Left ventricle myocardium inferior (tissue), 1 donor: ENCODE data around the gene CFAP44. TPM values are rescaled to one million over a fixed set of nuclear protein-coding genes. Genes with fewer than 3 reads are reported as not detected.
"Not testable (repeated sequence)": the region's sequence is repeated elsewhere in the genome, so short reads cannot be mapped to it uniquely, and the experiment has no call there.

Source experiments
- DNase-seq: peaks from one replicate; pipeline ENCODE4 v3.0.0-alpha.2; 2020
- H3K27ac ChIP-seq: fragments of 200-600 bp; replicated peaks from 2 replicates; pipeline ENCODE4 v1.8.0; 2021
- H3K27me3 ChIP-seq: fragments of 200-600 bp; 2 replicates; pipeline ENCODE4 v1.8.0; 2021; ENCODE audit warnings: low read depth
- H3K36me3 ChIP-seq: fragments of 200-600 bp; 2 replicates; pipeline ENCODE4 v1.8.0; 2021
- H3K4me1 ChIP-seq: fragments of 200-600 bp; 2 replicates; pipeline ENCODE4 v1.8.0; 2021
- H3K4me3 ChIP-seq: fragments of 200-600 bp; 2 replicates; pipeline ENCODE4 v1.8.0; 2021; ENCODE audit warnings: mild to moderate bottlenecking, moderate library complexity
- H3K9me3 ChIP-seq: fragments of 200-600 bp; replicated peaks from 2 replicates; pipeline ENCODE4 v1.8.0; 2021
- intact Hi-C: fragments of 100-400 bp; cut with micrococcal nuclease; formaldehyde crosslinking; loops from one replicate; pipeline ENCODE4 v1.11.0; 2022
- long read RNA-seq: library from polyadenylated mRNA; unstranded; transcript quantifications from one replicate; pipeline ENCODE4 v2.0.0, GENCODE V29; 2021
- total RNA-seq: library from RNA; stranded (reverse); fragmentation: NEBNext Ultra II Directional; extraction: Animal tissue kit (Norgen Biotek cat#: 25700); gene quantifications from one replicate; pipeline ENCODE4 v1.2.1, GENCODE V29; 2021
- TF ChIP-seq, protein P1 (sequence below): fragments of 200-600 bp; IDR thresholded peaks from 2 replicates; pipeline ENCODE4 v1.8.0; 2021; ENCODE audit warnings: antibody characterized with exemption, mild to moderate bottlenecking, borderline replicate concordance
- donor health status: DM: no; HTN: yes; CAD: no; lungs with severe emphysema.

The CFAP44 gene, protein sequence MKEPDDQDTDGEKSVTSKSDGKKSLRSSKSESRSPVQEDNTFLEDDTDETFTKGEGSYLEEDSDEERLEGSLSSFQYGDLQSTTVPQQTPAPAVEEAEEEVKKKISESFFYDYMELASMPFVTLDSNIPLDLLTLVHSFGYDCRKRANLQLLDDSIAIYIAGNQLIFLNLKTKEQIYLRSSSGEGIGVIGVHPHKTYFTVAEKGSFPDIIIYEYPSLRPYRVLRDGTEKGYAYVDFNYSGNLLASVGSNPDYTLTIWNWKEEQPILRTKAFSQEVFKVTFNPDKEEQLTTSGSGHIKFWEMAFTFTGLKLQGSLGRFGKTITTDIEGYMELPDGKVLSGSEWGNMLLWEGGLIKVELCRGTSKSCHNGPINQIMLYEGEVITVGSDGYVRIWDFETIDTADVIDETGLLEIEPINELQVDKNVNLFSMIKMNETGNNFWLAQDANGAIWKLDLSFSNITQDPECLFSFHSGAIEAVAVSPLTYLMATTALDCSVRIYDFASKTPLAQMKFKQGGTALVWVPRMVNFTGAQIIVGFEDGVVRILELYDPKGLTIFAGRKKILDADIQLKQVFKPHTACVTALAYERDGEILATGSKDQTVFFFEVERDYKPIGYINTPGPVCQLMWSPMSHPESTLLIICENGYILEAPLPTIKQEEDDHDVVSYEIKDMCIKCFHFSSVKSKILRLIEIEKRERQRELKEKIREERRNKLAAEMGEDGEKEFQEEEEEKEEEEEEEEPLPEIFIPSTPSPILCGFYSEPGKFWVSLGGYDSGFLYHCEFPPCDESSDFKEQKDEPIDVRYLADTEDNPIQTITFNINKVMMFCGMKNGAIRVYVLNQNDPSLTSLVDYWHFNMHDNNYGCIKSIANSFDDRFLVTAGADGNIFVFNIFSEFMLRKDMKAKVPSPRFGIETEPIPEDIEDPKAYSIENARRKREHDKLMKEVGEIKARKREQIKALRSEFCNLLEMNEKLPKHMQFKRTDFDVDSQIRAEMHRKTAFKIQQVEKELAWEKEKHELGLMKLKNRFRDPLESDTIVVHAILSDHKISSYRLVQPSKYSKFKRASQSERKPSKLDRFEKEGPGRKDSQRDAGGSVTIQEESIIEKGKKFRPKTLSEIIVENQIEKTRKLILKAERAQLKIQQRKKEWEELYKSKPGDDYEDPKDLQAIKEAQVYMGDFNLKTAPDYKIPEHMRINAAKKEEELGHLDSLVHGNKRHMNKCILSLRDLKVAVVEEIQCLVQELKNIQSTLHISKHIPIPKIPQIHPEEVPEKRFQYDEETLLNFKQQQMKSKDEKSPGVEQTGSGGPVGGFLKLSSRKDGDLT (N-terminal part only)
- 1.5 TPM for total RNA-seq
- long read RNA-seq, result 0 reads

DNA sequence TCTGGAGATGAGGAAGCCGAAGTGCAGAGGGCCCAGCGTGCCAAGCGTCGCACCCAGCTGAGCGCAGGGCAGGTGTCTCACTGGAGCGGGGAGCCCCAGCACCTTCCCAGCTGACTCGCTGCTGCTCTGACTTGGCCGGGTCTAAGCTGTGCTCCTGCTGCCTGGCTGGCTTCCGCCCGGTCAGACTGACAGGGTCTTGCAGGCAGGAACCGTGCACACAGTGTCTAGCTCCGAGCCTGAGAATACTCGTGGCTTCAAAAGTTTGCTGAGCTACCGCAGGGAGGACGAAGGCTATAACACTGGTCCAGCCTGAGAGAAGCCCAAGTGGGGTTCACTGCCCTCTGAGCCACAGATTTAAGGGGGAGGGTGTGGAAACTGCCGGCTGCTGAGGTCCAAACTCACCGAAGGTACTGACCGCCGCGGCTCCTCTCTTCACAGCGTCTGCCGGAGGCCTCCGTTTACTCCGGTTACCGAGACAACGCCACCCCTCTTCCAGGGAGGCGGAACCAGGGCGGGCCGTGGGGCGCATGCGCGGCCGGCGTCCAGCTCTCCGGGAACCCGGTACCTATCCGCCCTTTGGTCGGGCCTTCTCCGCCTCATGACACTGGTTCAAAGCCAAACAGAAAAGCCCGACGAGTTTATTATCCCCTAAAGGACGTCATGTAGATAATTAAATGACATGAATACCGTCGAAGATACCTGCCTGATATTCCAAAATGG, at the start of gene CFAP44:
TSS of gene CFAP44 (minus strand) at position 443 of the 720 bp plus-strand sequence. CDS start 7,829 bp downstream, outside the sequence.
- Histone ChIP-seq H3K4me3 (peak within 1 kb of the TSS; percentile 58), H3K36me3 (peaks cover 7% of the 10 kb centered on the region), H3K27me3 (no peaks in the 10 kb centered on the region), H3K9me3 (no peaks in the 10 kb centered on the region), H3K4me1 (no peaks in the 10 kb centered on the region), H3K27ac (no peak within 1 kb of the TSS)
- TF ChIP-seq, protein P1, sequence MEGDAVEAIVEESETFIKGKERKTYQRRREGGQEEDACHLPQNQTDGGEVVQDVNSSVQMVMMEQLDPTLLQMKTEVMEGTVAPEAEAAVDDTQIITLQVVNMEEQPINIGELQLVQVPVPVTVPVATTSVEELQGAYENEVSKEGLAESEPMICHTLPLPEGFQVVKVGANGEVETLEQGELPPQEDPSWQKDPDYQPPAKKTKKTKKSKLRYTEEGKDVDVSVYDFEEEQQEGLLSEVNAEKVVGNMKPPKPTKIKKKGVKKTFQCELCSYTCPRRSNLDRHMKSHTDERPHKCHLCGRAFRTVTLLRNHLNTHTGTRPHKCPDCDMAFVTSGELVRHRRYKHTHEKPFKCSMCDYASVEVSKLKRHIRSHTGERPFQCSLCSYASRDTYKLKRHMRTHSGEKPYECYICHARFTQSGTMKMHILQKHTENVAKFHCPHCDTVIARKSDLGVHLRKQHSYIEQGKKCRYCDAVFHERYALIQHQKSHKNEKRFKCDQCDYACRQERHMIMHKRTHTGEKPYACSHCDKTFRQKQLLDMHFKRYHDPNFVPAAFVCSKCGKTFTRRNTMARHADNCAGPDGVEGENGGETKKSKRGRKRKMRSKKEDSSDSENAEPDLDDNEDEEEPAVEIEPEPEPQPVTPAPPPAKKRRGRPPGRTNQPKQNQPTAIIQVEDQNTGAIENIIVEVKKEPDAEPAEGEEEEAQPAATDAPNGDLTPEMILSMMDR, result no peak
- intact Hi-C loops, result no loop called here
- DNase-seq, result peak; percentile 72

DNA sequence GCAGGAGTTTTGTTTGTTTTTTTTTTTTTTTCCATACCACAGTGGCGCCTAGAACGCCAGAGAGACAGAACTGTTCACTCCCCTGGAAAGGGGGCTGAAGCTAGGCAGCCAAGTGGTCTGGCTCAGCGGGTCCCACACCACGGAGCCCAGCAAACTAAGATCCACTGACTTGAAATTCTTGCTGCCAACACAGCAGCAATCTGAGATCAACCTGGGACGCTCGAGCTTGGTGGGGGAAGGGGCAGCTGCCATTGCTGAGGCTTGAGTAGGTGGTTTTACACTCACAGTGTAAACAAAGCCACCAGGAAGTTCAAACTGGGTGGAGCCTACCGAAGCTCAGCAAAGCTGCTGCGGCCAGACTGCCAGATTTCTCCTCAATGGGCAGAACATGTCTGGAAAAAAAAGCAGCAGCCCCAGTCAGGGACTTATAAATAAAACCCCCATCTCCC, 43.9 kb upstream of the CFAP44 start:
- no peaks in the 10 kb centered on the region for H3K4me1 ChIP-seq
- DNase-seq, result no peak
- TF ChIP-seq, protein P1, result no peak
- no peak overlapping the region for H3K4me3 ChIP-seq
- peaks cover 15% of the 10 kb centered on the region for H3K9me3 ChIP-seq
- no peak overlapping the region for H3K27ac ChIP-seq
- peaks cover 28% of the 10 kb centered on the region for H3K36me3 ChIP-seq
- H3K27me3 ChIP-seq, result no peaks in the 10 kb centered on the region
- intact Hi-C loops, result no loop called here

DNA sequence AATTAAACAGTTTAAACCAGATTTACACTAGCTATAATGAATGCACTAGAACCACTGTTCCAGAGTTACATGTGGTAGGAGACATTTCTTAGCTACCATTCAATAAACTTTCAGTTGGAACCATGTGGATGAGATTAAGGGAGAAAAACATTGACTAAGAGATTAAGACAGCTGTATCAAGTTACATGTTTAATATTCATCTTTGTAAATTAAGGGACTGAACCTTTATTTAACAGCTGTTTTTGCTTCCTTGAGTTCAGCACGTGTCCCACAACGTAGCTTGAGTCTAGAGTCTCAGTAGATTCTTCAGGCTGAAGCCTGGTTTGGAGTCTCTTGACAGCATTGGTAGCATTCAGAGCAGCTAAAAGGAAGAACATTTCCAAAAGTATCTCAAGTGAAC, 27.2 kb upstream of the CFAP44 start:
- no peaks in the 10 kb centered on the region for H3K27me3 ChIP-seq
- no peak overlapping the region for H3K27ac ChIP-seq
- H3K4me3 ChIP-seq, result no peak overlapping the region
- DNase-seq, result no peak
- intact Hi-C loops, result no loop called here
- TF ChIP-seq, protein P1, result no peak
- H3K36me3 ChIP-seq, result peaks cover 49% of the 10 kb centered on the region
- H3K9me3 ChIP-seq, result no peaks in the 10 kb centered on the region
- H3K4me1 ChIP-seq, result no peaks in the 10 kb centered on the region

DNA sequence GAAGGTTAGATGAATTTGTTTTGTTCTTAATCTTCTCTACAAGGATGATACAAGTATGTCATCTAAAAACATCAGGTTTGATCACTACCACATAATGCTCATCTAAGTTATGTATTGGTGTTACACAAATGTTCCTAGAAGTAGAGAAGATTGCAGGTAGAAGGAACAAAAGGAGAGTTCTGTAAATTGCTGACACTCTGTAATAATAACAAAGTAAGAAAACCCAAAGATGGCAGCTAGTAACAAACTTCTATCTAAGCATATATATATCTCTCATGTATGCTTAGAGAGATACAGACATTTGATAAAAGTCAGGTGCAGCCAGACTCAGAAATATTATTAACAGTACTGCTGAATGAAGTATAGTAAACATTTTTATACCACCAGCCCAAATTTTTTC, 20.2 kb upstream of the CFAP44 start:
- Histone ChIP-seq H3K27ac (no peak overlapping the region), H3K36me3 (peaks cover 65% of the 10 kb centered on the region), H3K9me3 (no peaks in the 10 kb centered on the region), H3K4me1 (no peaks in the 10 kb centered on the region), H3K4me3 (no peak overlapping the region), H3K27me3 (no peaks in the 10 kb centered on the region)
- intact Hi-C loops, result no loop called here
- no peak for DNase-seq
- TF ChIP-seq, protein P1, result no peak

DNA sequence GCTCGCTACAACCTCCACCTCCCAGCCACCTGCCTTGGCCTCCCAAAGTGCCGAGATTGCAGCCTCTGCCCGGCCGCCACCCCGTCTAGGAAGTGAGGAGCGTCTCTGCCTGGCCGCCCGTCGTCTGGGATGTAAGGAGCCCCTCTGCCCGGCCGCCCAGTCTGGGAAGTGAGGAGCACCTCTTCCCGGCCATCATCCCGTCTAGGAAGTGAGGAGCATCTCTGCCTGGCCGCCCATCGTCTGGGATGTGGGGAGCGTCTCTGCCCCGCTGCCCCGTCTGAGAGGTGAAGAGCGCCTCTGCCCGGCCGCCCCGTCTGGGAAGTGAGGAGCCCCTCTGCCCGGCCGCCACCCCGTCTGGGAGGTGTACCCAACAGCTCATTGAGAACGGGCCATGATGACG, 17.3 kb upstream of the CFAP44 start:
- H3K36me3 ChIP-seq, result peaks cover 63% of the 10 kb centered on the region
- H3K4me1 ChIP-seq, intact Hi-C loops, H3K4me3 ChIP-seq, H3K9me3 ChIP-seq, DNase-seq, H3K27ac ChIP-seq, H3K27me3 ChIP-seq: not testable (repeated sequence)
